ENCODE results near the gene LMCD1.
A peak's percentile ranks its signal among the peaks of the same experiment; 100 is the strongest.

Gene LMCD1

GRCh38 chr3:8595252-8595651 is 93.6 kb downstream of the LMCD1 start:
- DNase-seq = no peak

- no peak for DNase-seq
Measured at GRCh38 chr3:8595695-8596115, 94.1 kb downstream of the LMCD1 start.

GRCh38 chr3:8596321-8597218 is 94.9 kb downstream of the LMCD1 start:
- DNase-seq = no peak

- no peak for DNase-seq
Measured at GRCh38 chr3:8597219-8597853, 95.7 kb downstream of the LMCD1 start.

- no peak for DNase-seq
Measured at GRCh38 chr3:8599146-8599545, 97.5 kb downstream of the LMCD1 start.

GRCh38 chr3:8600457-8600856 is 98.8 kb downstream of the LMCD1 start:
- DNase-seq = no peak

GRCh38 chr3:8603115-8603710 is 101.6 kb downstream of the LMCD1 start:
- no peak for DNase-seq

GRCh38 chr3:8604006-8604405 is 102.4 kb downstream of the LMCD1 start:
- no peak for DNase-seq

GRCh38 chr3:8604988-8605387 is 103.4 kb downstream of the LMCD1 start:
- DNase-seq = no peak

- DNase-seq = no peak
Measured at GRCh38 chr3:8606701-8607231, 105.1 kb downstream of the LMCD1 start.

- DNase-seq = no peak
Measured at GRCh38 chr3:8607234-8608040, 105.8 kb downstream of the LMCD1 start.

- no peak for DNase-seq
Measured at GRCh38 chr3:8608041-8608790, 106.6 kb downstream of the LMCD1 start.

GRCh38 chr3:8608791-8609467 is 107.3 kb downstream of the LMCD1 start:
- no peak for DNase-seq

- DNase-seq = no peak
Measured at GRCh38 chr3:8610951-8611350, 109.3 kb downstream of the LMCD1 start.

GRCh38 chr3:8617921-8618320 is 116.3 kb downstream of the LMCD1 start:
- DNase-seq = no peak

GRCh38 chr3:8618950-8619349 is 117.3 kb downstream of the LMCD1 start:
- DNase-seq = no peak

GRCh38 chr3:8619548-8619947 is 117.9 kb downstream of the LMCD1 start:
- DNase-seq = no peak

- DNase-seq = no peak
Measured at GRCh38 chr3:8621141-8621540, 119.5 kb downstream of the LMCD1 start.

- no peak for DNase-seq
Measured at GRCh38 chr3:8621872-8622271, 120.2 kb downstream of the LMCD1 start.

- DNase-seq = peak in 2 of 4 experiments; percentile 6 to 7
Measured at GRCh38 chr3:8622873-8623691, 121.5 kb downstream of the LMCD1 start.

All from activated CD4-positive, CD25-positive, alpha-beta regulatory T cell (primary cell).